Stomach smooth muscle (tissue), 2 donors: ENCODE measurements around the gene CRABP1.

Experiments
- H3K27ac ChIP-seq: one replicate; pipeline ENCODE4 v1.7.0; 2013; ENCODE audit warnings: mild to moderate bottlenecking, low read length, inconsistent platforms
- H3K27me3 ChIP-seq, 2 donors: one replicate each; pipeline ENCODE4 v1.7.0; 2013; ENCODE audit warnings: low read length in 2 of 2; ENCODE audit not compliant: insufficient read depth in 2 of 2, control insufficient read depth in 1 of 2
- H3K36me3 ChIP-seq, 2 donors: one replicate each; pipeline ENCODE4 v1.7.0; 2013; ENCODE audit warnings: low read length in 2 of 2; ENCODE audit not compliant: control insufficient read depth in 2 of 2, insufficient read depth in 2 of 2
- H3K4me1 ChIP-seq: one replicate; pipeline ENCODE4 v1.7.0; 2013; ENCODE audit warnings: low read length; ENCODE audit not compliant: control insufficient read depth, insufficient read depth
- H3K4me3 ChIP-seq, 2 donors: one replicate each; pipeline ENCODE4 v1.7.0; 2013; ENCODE audit warnings: low read length in 2 of 2
- H3K9ac ChIP-seq, 2 donors: one replicate each; pipeline ENCODE4 v1.7.0; 2013; ENCODE audit warnings: low read length in 2 of 2, mild to moderate bottlenecking in 1 of 2
- H3K9me3 ChIP-seq, 2 donors: one replicate each; pipeline ENCODE4 v1.7.0; 2013; ENCODE audit warnings: low read length in 2 of 2; ENCODE audit not compliant: control insufficient read depth in 2 of 2
- donor health status: healthy.
- donor health status: Pancreatic carcinoma.

The CRABP1 gene

GRCh38 chr15:78327466-78327865 lies 12.7 kb upstream of the CRABP1 start:
- Histone ChIP-seq H3K4me3 (no peak overlapping the region), H3K9ac (no peak overlapping the region), H3K36me3 (no peaks in the 10 kb centered on the region), H3K27ac (no peak overlapping the region), H3K4me1 (peaks cover 10% of the 10 kb centered on the region), H3K9me3 (no peaks in the 10 kb centered on the region), H3K27me3 (no peaks in the 10 kb centered on the region)

GRCh38 chr15:78329625-78330024 lies 10.5 kb upstream of the CRABP1 start:
- Histone ChIP-seq H3K36me3 (no peaks in the 10 kb centered on the region), H3K9me3 (no peaks in the 10 kb centered on the region), H3K4me3 (no peak overlapping the region), H3K9ac (no peak overlapping the region), H3K27ac (no peak overlapping the region), H3K4me1 (peaks cover 10% of the 10 kb centered on the region), H3K27me3 (no peaks in the 10 kb centered on the region)

- Histone ChIP-seq H3K36me3 (no peaks in the 10 kb centered on the region), H3K9ac (no peak overlapping the region), H3K4me1 (no peaks in the 10 kb centered on the region), H3K9me3 (peaks cover 0 to 3% of the 10 kb centered on the region in 2 donors), H3K27me3 (peaks cover 26 to 27% of the 10 kb centered on the region in 2 donors), H3K4me3 (no peak overlapping the region), H3K27ac (no peak overlapping the region)
These were observed 5.3 kb upstream of the CRABP1 start for GRCh38 chr15:78334845-78335244.

GRCh38 chr15:78335985-78336384 lies 4.2 kb upstream of the CRABP1 start:
- Histone ChIP-seq H3K4me1 (peaks cover 8% of the 10 kb centered on the region), H3K9ac (no peak overlapping the region), H3K9me3 (peaks cover 0 to 3% of the 10 kb centered on the region in 2 donors), H3K27me3 (peaks cover 34 to 38% of the 10 kb centered on the region in 2 donors), H3K36me3 (no peaks in the 10 kb centered on the region), H3K27ac (no peak overlapping the region), H3K4me3 (no peak overlapping the region)

- Histone ChIP-seq H3K4me3 (no peak overlapping the region), H3K27ac (no peak overlapping the region), H3K27me3 (peaks cover 45 to 49% of the 10 kb centered on the region in 2 donors), H3K9ac (no peak overlapping the region), H3K9me3 (peaks cover 0 to 3% of the 10 kb centered on the region in 2 donors), H3K4me1 (peaks cover 14% of the 10 kb centered on the region), H3K36me3 (no peaks in the 10 kb centered on the region)
These were observed 1.4 kb upstream of the CRABP1 start for GRCh38 chr15:78338781-78339180.

- H3K9ac ChIP-seq = no peak overlapping the region
- H3K4me1 ChIP-seq = peaks cover 14% of the 10 kb centered on the region
- peaks cover 0 to 3% of the 10 kb centered on the region in 2 donors for H3K9me3 ChIP-seq
- no peaks in the 10 kb centered on the region for H3K36me3 ChIP-seq
- H3K4me3 ChIP-seq = no peak overlapping the region
- H3K27ac ChIP-seq = no peak overlapping the region
- peaks cover 45 to 49% of the 10 kb centered on the region in 2 donors for H3K27me3 ChIP-seq
These were observed 594 bp upstream of the CRABP1 start for GRCh38 chr15:78339559-78339958.

GRCh38 chr15:78341057-78341987 lies 1.2 kb downstream of the CRABP1 start:
- no peak overlapping the region for H3K4me3 ChIP-seq
- no peaks in the 10 kb centered on the region for H3K9me3 ChIP-seq
- H3K4me1 ChIP-seq = peaks cover 14% of the 10 kb centered on the region
- peaks cover 43 to 44% of the 10 kb centered on the region in 2 donors for H3K27me3 ChIP-seq
- H3K36me3 ChIP-seq = no peaks in the 10 kb centered on the region
- no peak overlapping the region for H3K9ac ChIP-seq
- no peak overlapping the region for H3K27ac ChIP-seq

GRCh38 chr15:78342021-78342420 lies 1.9 kb downstream of the CRABP1 start:
- Histone ChIP-seq H3K4me3 (no peak overlapping the region), H3K36me3 (no peaks in the 10 kb centered on the region), H3K9me3 (no peaks in the 10 kb centered on the region), H3K27ac (no peak overlapping the region), H3K9ac (no peak overlapping the region), H3K4me1 (peaks cover 14% of the 10 kb centered on the region), H3K27me3 (peaks cover 39 to 41% of the 10 kb centered on the region in 2 donors)

- Histone ChIP-seq H3K36me3 (no peaks in the 10 kb centered on the region), H3K27ac (no peak overlapping the region), H3K4me3 (no peak overlapping the region), H3K27me3 (peaks cover 33 to 36% of the 10 kb centered on the region in 2 donors), H3K9ac (no peak overlapping the region), H3K9me3 (no peaks in the 10 kb centered on the region), H3K4me1 (peaks cover 14% of the 10 kb centered on the region)
These were observed 3.3 kb downstream of the CRABP1 start for GRCh38 chr15:78343276-78344060.

- Histone ChIP-seq H3K36me3 (no peaks in the 10 kb centered on the region), H3K27me3 (peaks cover 15 to 22% of the 10 kb centered on the region in 2 donors), H3K9me3 (no peaks in the 10 kb centered on the region), H3K4me1 (peaks cover 10% of the 10 kb centered on the region), H3K27ac (no peak overlapping the region), H3K9ac (no peak overlapping the region), H3K4me3 (no peak overlapping the region)
These were observed 5.4 kb downstream of the CRABP1 start for GRCh38 chr15:78345396-78346125.
